Measurements from ENCODE around the gene PSMB7.

DNA sequence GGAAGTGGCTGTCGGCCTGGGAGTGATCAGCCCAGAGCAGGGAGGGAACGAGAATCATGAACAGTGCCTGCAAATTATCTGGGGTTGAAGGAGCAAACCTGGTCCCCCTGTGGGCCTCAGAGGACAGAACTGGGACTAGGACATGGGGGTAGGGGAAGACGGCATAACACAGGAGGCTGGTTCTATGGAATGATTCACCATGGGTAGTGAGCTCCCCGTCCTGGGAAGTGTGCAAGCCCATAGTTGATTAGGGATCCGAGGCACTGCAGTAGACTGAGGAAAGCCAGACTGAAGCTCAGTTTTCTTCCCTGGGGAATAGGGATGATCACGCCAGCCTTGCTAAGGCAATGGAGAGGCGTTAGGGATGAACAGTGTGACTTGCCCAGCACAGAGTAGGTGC lies 40.6 kb upstream of the PSMB7 start:
- TF ChIP-seq, protein P1, sequence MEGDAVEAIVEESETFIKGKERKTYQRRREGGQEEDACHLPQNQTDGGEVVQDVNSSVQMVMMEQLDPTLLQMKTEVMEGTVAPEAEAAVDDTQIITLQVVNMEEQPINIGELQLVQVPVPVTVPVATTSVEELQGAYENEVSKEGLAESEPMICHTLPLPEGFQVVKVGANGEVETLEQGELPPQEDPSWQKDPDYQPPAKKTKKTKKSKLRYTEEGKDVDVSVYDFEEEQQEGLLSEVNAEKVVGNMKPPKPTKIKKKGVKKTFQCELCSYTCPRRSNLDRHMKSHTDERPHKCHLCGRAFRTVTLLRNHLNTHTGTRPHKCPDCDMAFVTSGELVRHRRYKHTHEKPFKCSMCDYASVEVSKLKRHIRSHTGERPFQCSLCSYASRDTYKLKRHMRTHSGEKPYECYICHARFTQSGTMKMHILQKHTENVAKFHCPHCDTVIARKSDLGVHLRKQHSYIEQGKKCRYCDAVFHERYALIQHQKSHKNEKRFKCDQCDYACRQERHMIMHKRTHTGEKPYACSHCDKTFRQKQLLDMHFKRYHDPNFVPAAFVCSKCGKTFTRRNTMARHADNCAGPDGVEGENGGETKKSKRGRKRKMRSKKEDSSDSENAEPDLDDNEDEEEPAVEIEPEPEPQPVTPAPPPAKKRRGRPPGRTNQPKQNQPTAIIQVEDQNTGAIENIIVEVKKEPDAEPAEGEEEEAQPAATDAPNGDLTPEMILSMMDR (IDR thresholded peaks at IDR 0.05; ENCODE audit: insufficient read depth, low read depth, low read length) = no peak
- no peak for TF ChIP-seq EZH2 (IDR thresholded peaks at IDR 0.05; ENCODE audit: insufficient read depth, low read length)
